ENCODE results near the gene HDAC8.
"Not testable (repeated sequence)": the region's sequence is repeated elsewhere in the genome, so short reads cannot be mapped to it uniquely, and the experiment has no call there.

The HDAC8 gene

DNA sequence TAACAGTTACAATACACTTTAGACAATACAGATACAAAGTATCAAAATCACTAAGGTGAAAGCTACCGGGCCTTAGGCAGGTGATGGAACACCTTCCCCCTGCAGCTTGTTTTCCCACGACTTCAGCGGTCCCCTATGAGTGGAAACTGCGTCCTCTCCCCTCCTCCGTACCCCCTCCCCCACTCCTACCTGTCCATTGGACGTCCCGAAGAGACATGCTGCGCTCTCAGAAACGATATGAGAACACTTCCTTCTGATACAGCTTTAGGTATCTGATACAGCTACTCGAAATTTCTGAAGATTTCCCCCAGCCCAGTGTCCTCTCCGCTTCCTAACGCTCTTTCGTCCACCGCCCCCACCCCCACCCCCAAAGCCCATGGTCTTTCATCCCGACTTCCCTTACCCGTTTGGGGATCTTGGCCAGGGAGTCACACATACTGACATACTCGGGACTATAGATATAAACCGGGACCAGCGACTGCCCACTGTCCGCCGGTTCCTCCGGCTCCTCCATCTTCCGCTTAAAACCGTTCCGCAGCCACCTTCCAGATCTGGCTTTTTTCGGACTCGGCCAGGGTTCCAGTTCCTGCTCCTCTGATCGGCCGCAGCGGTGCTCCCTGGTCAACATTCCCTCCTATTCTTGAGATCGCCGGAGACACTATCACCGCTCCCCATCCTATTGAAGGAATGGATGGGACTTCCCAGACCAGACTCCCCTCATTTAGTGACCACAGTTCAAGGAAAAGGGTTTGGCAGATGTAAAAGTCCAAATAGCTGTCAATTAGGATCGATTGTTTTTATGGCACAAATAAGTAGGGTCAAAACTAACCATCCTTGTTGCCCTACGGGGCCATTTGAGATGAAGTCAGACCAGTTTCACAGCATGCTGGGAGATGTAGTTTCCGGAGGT is at the start of gene HDAC8:
Gene HDAC8 (minus strand): TSS at position 596 of the 910 bp plus-strand sequence. CDS start 82 bp downstream, at position 514.
- peak; percentile 58 for DNase-seq

DNA sequence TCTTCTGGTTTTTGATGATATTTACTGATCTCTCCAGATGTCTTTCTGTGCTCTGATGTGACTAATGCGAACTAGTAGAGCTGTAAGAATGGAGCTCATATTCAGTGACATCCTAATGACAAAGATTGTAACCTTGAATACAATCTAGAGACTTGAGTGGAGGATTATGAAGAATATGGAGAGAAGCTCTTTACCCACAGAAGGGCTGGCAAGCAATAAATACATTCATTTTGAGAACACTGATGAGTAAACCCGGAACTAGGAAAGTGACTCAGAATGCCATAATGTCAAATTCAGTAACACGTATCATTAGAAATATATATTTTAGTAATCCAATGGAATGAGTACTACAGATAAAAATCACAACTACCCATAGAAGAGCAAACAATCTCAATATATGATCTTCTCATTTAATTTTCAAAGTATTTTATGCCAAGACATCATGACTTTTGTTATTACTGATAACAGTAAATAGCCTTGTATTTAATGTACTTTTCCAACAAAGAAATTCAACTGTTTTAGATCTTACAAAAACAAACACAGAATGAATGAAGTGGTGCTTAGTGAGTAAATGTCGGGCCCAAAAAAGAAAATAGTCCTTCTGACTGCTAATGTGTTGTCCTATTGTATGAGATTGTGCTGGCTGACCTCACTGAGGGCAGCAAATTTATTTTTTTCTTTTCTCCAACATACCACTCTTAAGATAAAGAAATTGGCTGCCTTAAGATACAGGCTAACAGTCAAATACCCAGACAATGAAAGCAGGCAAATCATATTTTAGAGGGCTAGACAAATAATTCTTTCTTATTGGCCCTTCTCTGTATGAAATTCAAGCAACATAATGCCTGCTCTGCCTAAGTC is 49.2 kb upstream of the HDAC8 start:
- no peak for DNase-seq

DNA sequence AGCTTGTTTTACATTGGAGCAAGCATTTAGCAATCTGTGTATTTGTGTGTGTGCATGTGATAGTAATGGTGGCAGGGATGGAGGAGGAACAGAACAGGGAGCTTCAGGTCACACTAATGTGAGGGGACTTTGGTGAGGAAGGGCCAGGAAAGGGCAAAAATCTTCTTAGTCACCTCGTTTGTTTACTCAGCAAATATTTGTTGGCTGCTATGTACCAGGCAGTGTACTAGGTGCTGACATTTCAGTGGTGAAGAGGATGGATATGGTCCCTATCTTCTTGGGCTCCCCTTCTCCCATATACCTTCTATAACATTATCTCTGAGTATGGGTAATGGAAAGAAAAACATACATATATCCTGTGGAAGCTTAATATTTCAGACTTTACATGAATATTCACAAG is 48.5 kb upstream of the HDAC8 start:
- DNase-seq: no peak

DNA sequence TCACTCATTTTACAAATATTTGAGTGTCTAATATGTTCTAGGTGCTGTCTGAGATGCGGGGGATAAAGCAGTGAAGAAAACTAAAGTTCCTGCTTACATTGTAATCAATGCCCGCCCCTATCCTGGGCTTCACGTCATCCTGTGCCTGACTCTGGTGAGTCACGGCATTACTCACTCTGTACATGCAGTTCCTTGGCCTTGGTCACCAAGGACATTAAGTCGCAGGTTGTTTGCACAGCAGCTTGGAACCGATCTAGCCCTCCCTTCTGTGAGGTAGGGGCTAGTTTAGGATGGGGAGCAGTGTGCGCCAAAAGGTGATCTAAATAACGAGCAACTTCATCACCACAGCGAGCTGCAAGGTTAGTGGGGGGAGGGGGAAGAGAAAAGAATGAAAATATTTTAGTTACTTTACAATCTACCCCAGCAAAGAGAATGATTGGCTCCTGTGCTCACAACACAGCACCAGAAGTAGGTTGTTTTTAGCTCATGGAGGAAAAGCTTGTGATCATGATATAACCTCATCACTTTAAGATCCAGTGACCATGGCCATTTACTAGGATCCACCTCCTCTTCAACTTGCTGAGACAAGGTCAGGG is 48.0 kb upstream of the HDAC8 start:
- DNase-seq: peak; percentile 11

DNA sequence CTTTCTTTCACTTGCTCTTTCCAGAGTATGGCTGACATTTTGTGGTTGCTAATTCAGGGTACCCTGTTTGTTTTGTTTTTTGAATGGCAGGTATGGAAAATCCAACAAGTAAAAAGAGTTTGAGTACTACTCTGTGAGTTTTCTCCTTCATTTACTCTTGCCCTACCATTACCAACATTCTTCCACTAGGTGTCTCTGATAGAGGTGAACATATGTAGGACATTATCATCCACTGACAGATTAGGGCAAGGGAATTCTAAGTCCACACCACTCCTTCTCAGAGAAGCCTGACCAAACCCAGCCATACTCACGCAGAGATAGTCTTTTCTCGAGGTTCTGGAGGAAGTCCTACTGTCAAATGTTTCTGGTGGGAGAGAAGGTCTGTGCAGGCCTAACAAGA is 36.7 kb upstream of the HDAC8 start:
- no peak for DNase-seq

DNA sequence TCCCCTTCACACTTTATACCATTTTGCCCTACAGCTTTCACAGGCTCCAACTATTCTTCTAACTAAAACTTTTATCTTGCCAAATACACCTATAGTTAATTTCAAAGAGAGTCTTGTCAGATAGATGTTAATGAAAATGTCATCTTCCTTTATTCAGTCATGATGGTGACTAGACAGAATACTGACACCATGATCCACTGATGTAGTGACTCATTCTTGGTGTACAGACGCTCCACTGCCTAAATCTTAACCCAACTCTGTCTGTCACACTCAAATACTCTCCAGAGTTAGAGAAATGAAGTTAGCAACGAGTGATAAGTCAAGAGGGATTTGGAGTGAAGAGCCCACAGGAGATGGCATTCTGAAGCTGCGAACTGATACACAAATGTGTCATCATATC is 32.1 kb upstream of the HDAC8 start:
- no peak for DNase-seq

DNA sequence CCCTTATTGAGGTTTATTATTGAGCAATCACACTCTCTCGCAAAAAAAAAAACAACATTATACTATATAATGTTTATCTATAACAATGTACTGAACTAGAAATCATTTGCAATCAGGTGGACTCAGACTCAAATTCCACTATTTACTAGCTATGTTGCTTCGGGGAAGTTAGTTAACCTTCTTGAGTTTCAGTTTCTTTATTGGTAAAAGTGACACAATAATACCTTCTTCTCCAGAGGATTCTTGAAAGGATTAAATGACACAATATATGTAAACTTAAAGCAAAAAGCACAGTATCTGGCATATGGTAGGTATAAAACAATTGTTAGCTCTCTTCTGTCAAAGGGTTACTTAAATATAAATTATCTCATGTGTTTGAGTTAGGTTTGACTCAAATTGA is 31.5 kb upstream of the HDAC8 start:
- DNase-seq: no peak

DNA sequence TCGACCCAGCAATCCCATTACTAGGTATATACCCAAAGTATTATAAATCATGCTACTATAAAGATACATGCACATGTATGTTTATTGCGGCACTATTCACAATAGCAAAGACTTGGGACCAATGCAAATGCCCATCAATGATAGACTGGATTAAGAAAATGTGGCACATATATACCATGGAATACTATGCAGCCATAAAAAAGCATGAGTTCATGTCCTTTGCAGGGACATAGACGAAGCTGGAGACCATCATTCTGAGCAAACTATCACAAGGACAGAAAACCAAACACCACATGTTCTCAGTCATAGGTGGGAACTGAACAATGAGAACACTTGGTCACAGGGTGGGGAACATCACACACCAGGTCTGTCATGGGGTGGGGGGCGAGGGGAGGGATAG is 18.4 kb upstream of the HDAC8 start:
- not testable (repeated sequence) for DNase-seq

DNA sequence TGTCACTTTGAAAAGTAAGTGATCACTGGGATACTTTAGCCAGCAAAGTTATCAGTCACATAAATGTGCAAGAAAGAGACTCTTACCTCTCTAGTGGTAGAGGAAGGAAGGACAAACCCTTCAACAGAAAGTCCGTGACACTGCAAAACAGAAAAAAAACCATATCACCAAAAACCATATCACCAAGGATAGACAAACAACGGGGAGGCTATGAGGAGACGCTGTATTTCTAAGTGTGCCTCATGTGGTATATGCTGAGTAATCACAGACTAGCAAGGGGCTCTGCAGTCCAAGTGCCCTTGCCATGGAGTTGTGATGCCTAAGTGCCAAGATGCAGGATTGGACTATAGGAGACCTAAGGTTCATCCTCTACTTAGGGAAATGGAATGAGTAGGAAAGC is 11.5 kb upstream of the HDAC8 start:
- no peak for DNase-seq

DNA sequence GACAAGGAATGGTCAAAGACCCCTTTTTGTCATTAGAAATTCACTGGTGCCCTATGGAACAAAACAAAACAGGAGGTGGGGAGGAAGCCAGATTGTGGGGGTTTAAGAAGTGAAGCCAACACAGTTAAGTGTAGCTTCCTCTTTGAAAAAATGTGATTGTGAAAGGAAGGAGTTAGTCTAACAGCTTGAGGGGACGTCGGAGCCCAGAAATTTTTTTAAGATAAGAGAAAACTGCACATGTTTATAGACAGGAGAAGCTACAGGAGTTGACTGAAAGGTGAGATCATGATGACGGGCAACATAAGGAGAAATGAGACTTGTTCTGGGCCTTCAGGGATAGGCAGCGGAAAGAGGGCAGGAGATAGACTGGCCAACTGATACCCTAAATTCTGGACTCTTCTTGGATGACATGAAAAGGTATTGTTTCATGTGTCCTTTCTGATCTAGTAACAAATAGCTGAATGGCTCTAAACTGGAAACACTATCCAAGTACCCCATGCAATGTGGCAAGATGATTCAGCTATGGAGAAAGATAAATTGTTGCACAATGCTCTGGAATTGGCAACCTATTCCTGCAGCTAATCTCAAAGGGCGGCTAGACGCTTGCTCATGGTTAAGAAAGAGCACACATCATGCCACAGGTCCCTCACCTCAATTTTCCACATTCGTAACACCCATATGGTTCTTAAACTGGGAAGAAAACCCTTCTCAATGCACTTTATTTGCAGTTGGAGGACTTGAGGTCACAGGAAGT is 3.7 kb upstream of the HDAC8 start:
- no peak for DNase-seq

DNA sequence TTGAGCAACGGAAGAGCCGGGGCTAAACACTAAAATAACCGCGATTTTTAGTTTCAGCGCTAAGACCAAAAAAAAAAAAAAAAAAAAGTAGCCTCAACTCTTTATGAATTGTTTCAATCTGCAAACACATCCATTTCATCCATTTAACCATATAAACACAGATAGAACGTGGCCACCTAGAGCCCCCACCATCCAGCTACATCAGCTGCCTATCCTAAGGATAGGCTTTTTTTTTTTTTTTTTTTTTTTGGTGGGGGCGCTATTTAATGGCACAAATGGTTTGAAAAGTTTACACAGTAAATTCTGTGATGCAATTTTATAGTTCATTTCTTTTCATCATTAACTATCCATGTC is 492 bp upstream of the HDAC8 start:
- DNase-seq: no peak

DNA sequence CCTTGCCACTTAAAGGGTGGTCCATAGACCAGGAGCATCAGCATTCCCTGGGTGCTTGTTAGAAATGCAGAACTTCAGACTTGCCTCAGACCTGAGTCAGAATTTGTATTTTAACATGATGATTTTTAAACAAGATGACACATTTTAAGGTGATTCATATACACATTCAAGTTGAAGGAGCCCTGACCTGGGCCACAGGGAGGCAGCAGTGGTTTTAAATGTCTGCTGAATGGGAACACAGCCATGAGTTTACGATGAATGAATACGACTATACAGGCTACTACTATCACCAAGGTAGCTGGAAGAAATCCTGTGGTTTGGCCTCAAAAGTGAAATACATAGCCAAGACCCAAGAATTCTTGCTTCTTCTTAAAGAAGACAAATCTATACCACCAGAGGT is 2.9 kb downstream of the HDAC8 start:
- no peak for DNase-seq

DNA sequence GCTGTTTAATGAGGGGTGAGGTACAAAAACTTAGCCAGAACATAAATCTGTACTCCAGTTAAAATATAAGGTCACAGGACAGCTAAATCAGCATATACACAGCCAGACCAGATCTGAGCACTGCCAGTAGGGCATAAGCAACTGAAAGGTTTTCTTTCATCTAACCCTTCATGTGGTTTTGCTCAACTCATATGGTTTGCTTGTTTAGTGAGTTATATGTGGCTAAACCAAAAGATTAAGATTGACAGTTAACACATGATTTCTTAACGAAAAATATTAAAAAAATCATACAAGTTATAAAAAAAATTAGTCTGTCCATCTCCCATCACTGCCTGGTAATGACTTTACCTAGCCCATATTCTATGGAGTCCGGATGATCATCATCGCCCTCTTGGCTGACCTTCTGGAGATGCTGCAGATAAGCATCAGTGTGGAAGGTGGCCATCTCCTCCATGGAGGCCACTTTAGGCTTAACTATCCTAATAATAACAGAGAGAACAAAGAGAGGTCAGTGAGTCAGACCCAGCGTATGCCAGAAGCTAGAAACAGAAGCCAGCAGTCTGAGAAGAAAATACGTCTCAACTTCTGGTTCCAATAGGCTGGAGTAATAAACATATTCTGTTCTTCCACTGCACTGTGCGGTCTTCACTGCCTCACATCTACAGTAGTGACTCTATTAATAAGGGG is 4.1 kb downstream of the HDAC8 start:
- DNase-seq: no peak

DNA sequence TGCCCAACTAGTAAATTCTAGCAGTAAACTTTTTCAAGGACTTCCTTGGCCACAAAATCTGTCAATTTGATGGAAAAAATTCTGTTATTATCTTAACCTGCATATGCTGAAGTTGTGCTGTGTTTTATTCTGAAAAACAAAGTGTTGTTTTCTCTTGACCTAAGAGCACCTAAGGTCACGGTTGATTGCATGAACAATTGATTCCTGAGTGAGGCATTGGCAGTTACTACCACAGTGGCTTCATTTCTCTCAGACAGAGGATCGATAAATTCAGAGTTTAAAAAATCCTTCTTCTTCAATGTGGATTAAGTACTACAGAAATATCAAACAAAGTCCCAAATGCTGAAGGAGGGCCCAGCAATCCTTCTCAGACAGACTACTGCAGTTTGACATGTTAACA is 6.2 kb downstream of the HDAC8 start:
- DNase-seq: no peak

DNA sequence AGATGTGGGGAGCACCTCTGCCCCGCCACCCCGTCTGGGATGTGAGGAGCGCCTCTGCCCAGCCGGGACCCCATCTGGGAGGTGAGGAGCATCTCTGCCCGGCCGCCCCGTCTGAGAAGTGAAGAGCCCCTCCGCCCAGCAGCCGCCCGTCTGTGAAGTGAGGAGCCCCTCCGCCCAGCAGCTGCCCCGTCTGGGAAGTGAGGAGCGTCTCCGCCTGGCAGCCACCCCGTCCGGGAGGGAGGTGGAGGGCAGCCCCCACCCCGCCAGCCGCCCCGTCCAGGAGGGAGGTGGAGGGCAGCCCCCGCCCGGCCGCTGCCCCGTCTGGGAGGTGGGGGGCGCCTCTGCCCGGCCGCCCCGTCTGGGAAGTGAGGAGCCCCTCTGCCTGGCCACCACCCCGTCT is 13.0 kb downstream of the HDAC8 start:
- DNase-seq: not testable (repeated sequence)

DNA sequence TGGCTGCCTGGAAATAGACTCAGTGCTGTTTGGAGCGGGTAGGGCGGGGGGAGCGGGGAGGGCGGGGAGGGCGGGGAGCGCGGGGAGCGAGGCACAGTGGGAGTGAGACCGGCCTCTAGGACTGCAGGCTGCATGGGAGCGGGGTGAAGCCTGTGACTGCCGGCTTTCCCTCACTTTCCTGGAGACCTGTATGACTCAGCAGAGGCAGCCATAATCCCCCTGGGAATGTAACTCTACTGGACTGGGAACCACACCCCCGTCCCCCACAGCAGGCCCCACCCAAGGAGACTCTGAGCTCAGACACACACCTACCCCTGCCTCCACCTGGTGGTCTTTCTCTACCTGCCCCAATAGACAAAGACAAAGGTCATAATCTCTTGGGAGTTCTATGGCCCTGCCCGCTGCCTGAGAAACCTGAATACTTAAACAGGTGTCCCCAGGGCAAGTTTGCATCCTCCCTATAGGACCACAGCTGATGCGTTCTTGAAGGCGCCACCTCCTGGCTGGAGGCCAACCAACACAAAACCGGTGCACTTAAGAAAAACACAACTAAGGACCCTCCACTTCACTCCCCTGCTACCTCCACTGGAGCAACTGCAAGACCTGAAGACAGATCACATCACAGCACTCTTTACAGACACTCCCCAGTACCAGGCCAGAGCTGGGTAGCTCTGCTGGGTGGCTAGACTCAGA is 18.0 kb downstream of the HDAC8 start:
- DNase-seq: peak; percentile 5

DNA sequence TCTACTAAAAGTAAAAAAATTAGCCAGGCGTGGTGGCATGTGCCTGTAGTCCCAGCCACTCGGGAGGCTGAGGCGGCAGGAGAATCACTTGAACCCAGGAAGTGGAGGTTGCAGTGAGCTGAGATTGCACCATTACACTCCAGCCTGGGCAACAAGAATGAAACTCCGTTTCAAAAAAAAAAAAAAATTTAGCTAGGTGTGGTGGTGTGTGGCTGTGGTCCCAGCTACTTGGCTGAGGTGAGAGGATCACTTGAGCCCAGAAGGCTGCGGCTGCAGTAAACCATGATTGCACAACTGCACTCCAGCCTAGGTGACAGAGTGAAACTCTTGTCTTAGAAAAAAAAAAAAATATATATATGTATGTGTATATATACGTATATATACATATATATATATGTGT is 20.2 kb downstream of the HDAC8 start:
- not testable (repeated sequence) for DNase-seq

DNA sequence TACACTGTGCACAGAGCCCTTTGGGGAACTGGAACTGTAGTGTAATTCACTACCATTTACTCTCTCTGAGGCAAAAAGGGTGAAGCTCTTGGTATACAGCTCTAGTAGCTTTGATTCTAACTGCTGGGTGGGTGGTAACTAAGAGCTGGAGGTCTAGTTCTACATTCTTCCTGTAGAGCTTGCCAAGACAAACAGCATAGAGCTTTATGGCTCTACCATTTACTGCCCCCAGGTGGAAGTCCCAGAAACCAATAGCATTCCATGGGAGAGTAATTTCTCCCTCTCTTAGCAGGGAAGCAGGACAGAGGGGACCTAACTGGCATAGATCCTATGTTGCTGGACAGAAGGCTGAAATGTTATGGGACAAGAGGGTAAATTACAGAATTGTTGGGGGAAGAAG is 26.7 kb downstream of the HDAC8 start:
- no peak for DNase-seq

DNA sequence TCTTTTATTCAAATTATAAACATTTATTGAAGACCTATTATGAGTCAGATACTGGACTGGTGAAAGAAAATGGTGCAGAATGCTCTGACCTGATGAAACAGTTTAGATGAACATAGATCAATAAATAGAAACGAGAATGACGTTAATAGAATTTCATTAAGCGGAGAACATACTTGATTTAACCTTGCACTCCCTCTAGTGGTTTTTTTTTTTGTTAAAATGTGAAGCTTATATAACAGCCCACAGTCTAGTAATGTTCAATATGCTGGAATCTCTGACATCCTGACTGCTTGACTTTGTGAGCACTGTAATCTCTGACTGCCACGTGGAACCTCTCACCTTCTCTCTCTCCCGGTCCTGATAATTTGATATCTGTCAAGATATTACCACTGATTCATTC is 32.3 kb downstream of the HDAC8 start:
- DNase-seq: no peak

DNA sequence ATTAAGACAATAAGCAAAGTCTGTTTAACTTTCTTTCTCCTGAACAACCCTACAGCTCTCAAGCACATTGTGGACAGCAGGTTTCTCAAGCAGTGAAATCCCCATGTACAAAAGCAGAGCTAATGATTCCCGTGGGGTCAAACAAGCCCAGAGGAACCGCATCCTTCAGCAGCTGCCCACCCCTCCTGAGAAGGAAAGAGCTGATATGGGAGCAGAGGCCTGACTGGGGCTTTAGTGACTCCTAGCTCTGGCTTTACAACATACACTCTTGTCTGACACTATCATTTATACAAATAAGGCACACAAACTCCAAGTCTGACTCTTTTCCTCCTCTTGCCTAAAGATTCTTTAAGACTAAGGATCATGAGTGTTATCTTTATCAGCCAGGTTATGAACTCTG is 32.8 kb downstream of the HDAC8 start:
- DNase-seq: no peak

DNA sequence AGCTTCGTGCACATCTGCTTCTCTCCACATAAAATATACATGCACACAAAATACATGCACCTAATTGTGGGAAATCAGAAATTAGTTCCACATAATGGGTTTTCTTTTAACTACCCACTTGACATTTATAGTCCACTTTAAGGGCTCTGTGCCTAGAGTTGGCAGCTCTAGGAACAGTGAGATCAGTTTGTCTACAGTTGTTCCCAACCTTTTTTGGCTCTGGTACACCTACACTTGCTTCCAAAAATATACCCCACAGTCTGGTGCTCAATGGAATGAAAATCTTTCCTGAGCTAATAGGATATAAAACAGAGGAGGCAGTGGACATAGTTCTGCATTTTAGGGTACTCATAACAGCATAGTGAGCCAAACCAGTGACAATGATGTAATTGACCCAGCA is 36.1 kb downstream of the HDAC8 start:
- DNase-seq: no peak

DNA sequence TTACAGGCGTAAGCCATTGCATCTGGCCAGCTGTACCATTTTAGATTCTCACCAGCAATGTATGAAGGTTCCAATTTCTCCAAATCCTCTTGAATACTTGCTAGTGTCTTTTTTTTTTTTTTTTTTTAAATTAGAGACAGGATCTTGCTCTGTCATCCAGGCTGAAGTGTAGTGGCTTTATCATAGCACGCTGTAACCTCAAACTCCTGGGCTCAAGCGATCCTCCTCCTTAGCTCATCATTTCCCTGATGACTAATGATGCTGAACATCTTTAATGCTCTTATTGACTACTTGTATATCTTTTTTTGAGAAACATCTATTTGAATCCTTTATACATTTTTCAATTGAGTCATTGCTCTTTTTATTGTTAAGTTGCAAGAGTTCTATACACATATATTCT is 40.3 kb downstream of the HDAC8 start:
- no peak for DNase-seq
